ENCODE data around the gene SLC25A33.

The SLC25A33 gene

DNA sequence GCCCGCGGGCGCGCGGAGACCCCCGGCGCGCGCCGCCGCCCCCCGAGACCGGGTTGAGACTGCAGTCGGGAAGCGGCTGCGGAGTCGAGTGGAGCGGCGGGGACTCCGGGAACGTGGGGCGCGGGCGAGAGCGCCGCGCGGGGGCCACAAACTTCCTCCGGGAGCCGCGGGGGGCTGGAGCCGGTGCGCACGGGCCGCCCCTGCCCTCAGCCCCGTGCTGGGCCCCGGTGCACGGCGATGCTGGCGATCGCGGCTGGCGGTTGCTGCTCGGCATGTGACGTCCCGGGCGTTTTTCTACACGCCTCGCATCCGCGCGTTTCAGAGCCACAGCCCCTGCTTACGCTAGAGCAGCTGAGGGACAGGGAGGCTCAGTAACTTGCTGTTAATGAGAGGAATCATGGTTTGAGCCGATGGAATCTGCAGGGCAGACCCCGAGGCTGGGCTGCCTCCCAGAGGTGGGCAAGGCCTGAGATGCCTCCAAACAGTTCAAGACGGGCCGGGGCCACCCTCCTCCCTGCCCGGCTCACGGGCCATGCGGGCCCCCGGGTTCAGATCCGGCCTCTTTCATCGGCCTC, 50.0 kb downstream of the SLC25A33 start:
- peak; percentile 17 for DNase-seq (ENCODE audit: low read depth)

DNA sequence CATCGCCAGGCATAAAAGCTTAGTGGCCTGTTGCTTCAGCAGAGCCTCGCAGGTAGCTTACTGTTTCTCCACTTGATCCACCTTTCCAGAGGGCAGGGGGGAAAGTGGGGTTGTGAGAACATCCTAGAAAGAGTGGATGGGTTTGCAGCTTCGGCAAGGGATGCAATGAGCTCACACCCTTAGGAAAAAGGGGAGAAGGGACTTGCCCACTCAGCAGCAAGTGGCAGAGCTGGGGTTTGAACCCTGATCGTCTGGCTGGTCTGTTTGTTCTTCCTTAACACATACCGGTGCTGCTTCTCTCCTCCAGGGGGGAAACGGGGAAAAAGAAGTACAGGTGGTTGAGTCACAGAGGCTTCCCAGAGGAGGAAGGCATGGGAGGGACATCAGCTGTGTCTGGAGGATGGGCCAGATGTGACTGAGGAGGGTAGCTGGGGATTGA, 50.5 kb downstream of the SLC25A33 start:
- DNase-seq (ENCODE audit: low read depth), result no peak

DNA sequence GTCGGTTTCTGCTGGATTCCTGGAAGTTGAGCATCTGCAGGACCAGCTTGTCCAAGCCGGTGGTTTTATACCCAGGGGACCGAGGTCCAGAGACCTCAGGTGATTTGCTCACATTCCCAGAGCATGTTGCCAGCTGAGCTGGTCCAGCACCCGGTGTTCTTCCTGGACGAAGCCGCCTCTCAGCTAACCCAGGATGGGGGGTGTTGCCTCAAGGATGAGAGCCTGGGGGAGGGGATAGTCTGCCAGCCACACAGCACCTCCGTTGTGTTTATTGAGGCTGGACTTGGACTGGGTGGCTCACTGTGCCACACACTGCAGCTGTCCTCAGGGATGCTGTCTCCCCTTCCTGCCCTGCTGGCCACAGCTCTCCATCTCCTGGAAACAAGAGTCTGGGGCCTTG, 50.9 kb downstream of the SLC25A33 start:
- DNase-seq (ENCODE audit: low read depth), result no peak

DNA sequence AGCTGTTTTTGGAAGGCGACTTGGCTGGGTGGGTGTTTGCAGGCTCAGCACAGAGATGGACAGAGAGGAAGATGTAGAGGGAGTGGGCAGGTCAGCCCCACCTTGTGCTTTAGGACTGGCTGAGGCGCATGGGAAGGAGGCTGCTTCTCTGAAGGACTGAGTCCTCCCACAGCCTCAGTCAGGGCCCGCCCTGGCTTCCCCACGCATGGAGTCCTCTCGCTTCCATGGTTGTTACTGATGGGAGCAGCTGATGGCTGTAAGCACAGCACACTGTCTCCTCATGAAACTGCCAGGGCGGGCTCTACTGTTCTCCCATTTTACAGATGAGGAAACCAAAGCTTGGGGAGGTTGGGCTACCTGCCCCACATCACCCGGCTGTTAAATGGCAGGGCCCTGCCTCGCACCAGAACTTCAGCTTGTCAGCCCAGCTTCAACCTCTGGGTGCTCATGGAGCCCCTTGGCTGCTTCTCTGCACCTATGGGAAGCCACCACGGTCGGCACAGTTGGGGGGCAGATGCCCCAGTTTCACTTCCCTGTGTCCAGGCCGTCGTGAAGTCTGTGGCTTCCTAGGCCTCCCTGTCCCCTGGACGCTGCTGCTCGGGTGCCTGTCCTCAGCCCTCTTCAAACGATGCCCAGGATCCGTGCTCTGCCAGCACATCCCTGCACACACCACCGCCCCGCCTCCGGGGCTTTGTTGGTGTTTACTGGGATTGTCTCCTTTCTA, 51.8 kb downstream of the SLC25A33 start:
- no peak for DNase-seq (ENCODE audit: low read depth)

GRCh38 chr1:9591669-9592509, 52.6 kb downstream of the SLC25A33 start:
- DNase-seq (ENCODE audit: low read depth), result no peak

DNA sequence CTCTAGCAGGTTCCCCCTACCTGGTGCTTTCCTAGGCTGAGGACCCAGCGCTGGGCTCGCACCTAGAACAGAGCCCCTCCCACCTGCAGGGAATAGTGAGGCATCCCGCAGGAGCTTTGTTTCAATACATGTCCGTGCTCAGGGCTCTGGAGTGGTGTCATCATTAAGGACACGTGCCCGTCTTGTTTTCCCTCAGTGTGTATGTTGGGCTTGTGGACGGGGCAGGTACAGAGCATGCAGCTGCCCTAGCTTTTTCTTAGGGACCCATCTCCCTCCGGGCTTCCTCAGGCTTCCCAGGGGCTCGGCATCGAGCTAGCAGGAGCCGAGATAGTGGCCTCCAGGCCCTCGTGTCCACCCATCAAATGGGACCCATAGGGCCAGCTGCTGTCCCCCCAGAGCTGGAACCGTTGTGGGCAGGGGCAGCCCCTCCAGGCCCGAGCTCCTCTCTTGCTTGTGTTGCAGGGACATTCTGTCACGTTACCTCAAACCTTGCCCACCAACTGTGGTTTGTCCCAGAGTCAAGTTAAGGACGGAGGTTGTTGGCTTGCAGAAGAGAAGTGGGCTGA, 53.3 kb downstream of the SLC25A33 start:
- no peak for DNase-seq (ENCODE audit: low read depth)

DNA sequence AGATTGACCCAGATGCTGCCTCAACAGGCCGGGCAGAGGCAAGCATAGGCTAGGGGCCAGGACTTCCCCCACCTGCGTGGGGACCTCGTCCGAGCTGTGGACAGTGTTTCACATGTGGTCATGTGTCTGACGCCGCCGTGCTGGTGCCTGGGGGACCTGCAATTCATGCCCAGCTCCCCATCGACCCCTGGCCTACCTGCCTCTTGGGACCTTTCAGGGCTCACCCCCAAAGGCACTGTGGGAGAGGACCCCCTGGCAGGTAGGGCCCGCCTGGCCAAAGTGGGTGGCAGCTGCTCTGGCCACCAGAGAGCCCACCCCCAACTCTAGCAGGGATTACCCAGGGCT, 53.9 kb downstream of the SLC25A33 start:
- DNase-seq (ENCODE audit: low read depth), result no peak

GRCh38 chr1:9593492-9594465, 54.5 kb downstream of the SLC25A33 start:
- no peak for DNase-seq (ENCODE audit: low read depth)

GRCh38 chr1:9594471-9595155, 55.3 kb downstream of the SLC25A33 start:
- DNase-seq (ENCODE audit: low read depth), result no peak

GRCh38 chr1:9595156-9595967, 56.1 kb downstream of the SLC25A33 start:
- DNase-seq (ENCODE audit: low read depth), result no peak

- no peak for DNase-seq (ENCODE audit: low read depth)
Measured at GRCh38 chr1:9595968-9596340, 56.7 kb downstream of the SLC25A33 start.

DNA sequence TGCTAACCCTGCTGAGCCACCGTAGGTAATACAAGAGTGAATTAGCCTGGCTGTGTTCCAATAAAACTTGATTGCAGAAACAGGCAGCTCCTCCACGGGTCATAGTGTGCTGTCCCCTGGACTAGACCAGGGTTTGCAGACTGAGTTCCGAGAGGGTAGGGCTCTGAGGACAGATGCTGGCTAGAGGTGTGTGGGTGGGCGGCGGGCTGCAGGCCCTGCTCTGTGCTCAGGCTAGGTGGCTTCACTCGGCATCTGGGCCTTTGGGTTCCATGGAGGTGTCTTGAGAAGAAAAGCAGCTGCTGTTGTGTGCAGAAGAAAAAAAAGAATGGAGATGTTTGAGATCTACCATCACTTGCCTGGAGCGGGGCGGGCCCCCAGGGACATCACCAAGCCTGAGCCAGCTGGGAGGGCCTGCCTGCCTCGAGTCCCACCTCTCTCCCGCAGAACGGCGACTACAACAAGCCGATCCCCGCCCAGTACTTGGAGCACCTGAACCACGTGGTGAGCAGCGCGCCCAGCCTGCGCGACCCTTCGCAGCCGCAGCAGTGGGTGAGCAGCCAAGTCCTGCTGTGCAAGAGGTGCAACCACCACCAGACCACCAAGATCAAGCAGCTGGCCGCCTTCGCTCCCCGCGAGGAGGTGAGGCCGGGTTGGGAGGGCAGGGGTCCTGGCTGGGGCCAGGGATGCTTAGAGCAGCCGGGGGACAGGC, 57.3 kb downstream of the SLC25A33 start:
- no peak for DNase-seq (ENCODE audit: low read depth)

DNA sequence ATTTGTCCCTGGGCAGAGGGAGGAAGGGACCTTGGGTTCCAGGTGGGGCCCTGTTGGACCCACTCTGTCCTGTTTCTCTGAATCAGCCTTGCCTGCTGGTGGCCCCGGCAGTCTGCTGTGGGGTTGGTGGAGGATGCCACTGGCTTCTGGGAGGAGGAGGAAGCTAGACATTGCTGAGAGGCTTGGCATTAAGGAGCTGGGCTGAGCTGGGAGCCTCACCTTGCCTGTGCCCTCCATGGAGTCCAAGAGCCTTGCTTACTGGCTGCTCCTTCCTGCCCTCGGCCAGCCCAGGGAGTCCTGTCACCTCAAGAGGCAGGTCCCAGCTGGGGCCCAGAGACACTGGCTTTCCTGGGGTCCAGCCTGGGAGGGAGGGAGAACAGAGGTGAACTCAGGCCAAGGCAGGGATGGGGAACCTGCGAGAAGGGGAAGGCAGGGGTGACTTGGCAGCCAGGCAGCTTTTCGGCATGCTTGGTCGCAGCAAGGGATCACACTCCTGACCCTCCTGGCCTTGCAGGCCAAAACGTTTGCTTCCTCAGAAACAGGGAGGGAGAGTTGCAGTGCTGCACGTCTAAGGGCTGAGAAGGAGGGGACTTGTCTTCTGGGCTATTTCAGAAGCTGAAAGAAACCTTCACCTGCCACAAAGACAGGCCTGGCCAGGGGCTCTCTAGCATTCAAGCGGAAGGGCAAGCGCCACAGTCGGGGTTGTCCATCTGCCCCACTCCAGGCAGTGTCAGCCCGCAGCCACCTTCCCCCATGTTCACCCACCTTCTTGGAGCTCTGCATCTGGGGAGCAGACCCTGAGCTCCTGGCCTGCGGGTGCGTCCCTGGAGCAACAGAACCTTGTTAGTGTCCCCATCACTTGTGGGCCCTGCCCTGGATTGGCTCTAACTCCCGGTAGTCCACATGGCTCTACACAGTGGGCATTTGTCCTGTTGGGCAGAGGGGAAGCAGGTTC, 58.4 kb downstream of the SLC25A33 start:
- DNase-seq (ENCODE audit: low read depth), result no peak

DNA sequence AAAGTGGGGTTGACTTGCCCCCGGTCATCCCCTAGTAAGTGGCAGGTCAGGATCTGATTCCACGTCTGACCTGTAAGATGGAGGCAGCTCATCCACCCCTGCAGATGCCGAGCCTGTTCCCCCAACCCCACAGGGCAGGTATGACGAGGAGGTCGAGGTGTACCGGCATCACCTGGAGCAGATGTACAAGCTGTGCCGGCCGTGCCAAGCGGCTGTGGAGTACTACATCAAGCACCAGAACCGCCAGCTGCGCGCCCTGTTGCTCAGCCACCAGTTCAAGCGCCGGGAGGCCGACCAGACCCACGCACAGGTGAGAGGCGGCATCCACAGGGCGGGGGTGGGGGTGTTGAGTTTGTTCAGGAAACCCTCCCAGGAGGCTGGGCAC, 59.0 kb downstream of the SLC25A33 start:
- DNase-seq (ENCODE audit: low read depth), result no peak

- DNase-seq (ENCODE audit: low read depth), result no peak
Measured at GRCh38 chr1:9599741-9600140, 60.5 kb downstream of the SLC25A33 start.

- DNase-seq (ENCODE audit: low read depth), result no peak
Measured at GRCh38 chr1:9600861-9601834, 61.9 kb downstream of the SLC25A33 start.
